Adrenal gland (tissue), 12 donors: Measurements from ENCODE around the gene PLA2G4E. TPM values are rescaled to one million over a fixed set of nuclear protein-coding genes. Genes with fewer than 3 reads are reported as not detected.
A peak's percentile ranks its signal among the peaks of the same experiment; 100 is the strongest.

ENCODE experiments used
- DNase-seq, 7 donors: peaks; one replicate each; pipeline ENCODE4 v3.0.0-alpha.2; 2019 to 2020
- H3K27ac ChIP-seq, 5 donors: fragments of 200-600 bp; sonication (generic) in 4 of 5; 1 replicate in 3 of 5; 2 replicates in 2 of 5; pipeline versions ENCODE4 v1.5.1 to v1.8.0; 2016 to 2020; ENCODE audit warnings: mild to moderate bottlenecking in 1 of 5
- H3K27me3 ChIP-seq: fragments of 200-600 bp; 2 replicates; pipeline ENCODE4 v1.8.0; 2021
- H3K36me3 ChIP-seq, 2 donors: fragments of 200-600 bp; replicated peaks in 1 of 2; 1 replicate in 1 of 2; 2 replicates in 1 of 2; pipeline versions ENCODE4 v1.5.1 to v1.8.0; 2018 to 2022
- H3K4me1 ChIP-seq, 2 donors: fragments of 200-600 bp; replicated peaks in 1 of 2; 1 replicate in 1 of 2; 2 replicates in 1 of 2; pipeline versions ENCODE4 v1.5.1 to v1.8.0; 2018 to 2021
- H3K4me3 ChIP-seq, 4 donors: fragments of 200-600 bp; sonication (generic) in 3 of 4; one replicate each; pipeline ENCODE4 v1.5.1; 2016 to 2018
- H3K9me3 ChIP-seq, 3 donors: fragments of 200-600 bp; sonication (generic) in 1 of 3; replicated peaks in 1 of 3; 1 replicate in 2 of 3; 2 replicates in 1 of 3; pipeline versions ENCODE4 v1.5.1 to v1.8.0; 2016 to 2021
- POLR2A ChIP-seq, 2 donors: fragments of 450-650 bp; IDR thresholded peaks; one replicate each; pipeline ENCODE4 v1.6.1; 2017; ENCODE audit warnings: antibody characterized with exemption in 2 of 2, mild to moderate bottlenecking in 2 of 2, moderate library complexity in 1 of 2
- WGBS, 4 donors: extraction: QIAGEN DNeasy Blood & Tissue Kit in 2 of 4; methylation state at CpG; one replicate each; pipeline versions ENCODE4 v1.1.5 to v1.1.7; 2013 to 2017; 5-methylcytosine and 5-hydroxymethylcytosine counted together
- intact Hi-C, 2 donors: fragments of 100-400 bp; cut with DNase I; formaldehyde crosslinking; loops; one replicate each; pipeline versions ENCODE4 v1.14.1 to v1.15.0; 2022 to 2023
- polyA plus RNA-seq, 3 donors: library from polyadenylated mRNA; stranded (reverse); fragments of 200-250 nt in 2 of 3; fragments of 350-450 nt in 1 of 3; fragmentation: Illumina TruSeq in 1 of 3; extraction: RNeasy Lipid Tissue Mini Kit (QIAGEN cat#74804) in 1 of 3; gene quantifications; one replicate each; pipeline ENCODE4 v1.2.3, GENCODE V29; 2013 to 2014
- total RNA-seq, 9 donors: library from RNA; depleted of rRNA in 4 of 9; stranded (reverse); fragments of >200 nt in 4 of 9; fragments of 120-200 nt in 1 of 9; fragmentation: NEBNext Ultra II Directional in 1 of 9; extraction: Animal tissue kit (Norgen Biotek cat#: 25700) in 1 of 9; gene quantifications; one replicate each; pipeline versions ENCODE4 v1.1.0 to v1.2.4, GENCODE V29; 2013 to 2023
- TF ChIP-seq, protein P1 (sequence below), 6 experiments: fragments of 450-650 bp in 4 of 6; fragments of 200-600 bp in 2 of 6; sonication (generic) in 1 of 6; IDR thresholded peaks; 1 replicate in 5 of 6; 2 replicates in 1 of 6; pipeline versions ENCODE4 v1.5.1 to v1.8.0; 2016 to 2021; ENCODE audit warnings: antibody characterized with exemption in 6 of 6, mild to moderate bottlenecking in 2 of 6, moderate library complexity in 1 of 6
- donor health status: healthy with polysubstance abuse.
- donor health status: Bipolar disorder and iron deficiency.
- donor health status: DM: yes; HTN: yes; CAD: no.
- donor health status: DM: no; HTN: no; CAD: no.
- donor health status: DM: no; HTN: no; CAD: no.
- donor health status: DM: yes; HTN: yes; CAD: no.

The PLA2G4E gene
- total and polyA plus RNA-seq, 12 donors, result 0.03 to 1.1 (median 0.23) TPM; not detected in 8

GRCh38 chr15:41977757-41978383 lies 43.0 kb downstream of the PLA2G4E start:
- Histone ChIP-seq H3K27me3 (no peaks in the 10 kb centered on the region), H3K27ac (no peak overlapping the region), H3K36me3 (no peaks in the 10 kb centered on the region), H3K9me3 (no peaks in the 10 kb centered on the region), H3K4me1 (peaks cover 0 to 4% of the 10 kb centered on the region in 2 donors), H3K4me3 (no peak overlapping the region)
- intact Hi-C loops, result loop anchor here in 1 of 2 donors (10.0 kb wide), 1 partner anchor 53 kb away; no protein-coding TSS in a partner anchor
- DNase-seq, result peak in 1 of 7 donors; percentile 31
- 76 to 82% (median 79%) methylated on average over 6 of the region's 6 CpGs for WGBS, 4 donors
- TF ChIP-seq, protein P1, sequence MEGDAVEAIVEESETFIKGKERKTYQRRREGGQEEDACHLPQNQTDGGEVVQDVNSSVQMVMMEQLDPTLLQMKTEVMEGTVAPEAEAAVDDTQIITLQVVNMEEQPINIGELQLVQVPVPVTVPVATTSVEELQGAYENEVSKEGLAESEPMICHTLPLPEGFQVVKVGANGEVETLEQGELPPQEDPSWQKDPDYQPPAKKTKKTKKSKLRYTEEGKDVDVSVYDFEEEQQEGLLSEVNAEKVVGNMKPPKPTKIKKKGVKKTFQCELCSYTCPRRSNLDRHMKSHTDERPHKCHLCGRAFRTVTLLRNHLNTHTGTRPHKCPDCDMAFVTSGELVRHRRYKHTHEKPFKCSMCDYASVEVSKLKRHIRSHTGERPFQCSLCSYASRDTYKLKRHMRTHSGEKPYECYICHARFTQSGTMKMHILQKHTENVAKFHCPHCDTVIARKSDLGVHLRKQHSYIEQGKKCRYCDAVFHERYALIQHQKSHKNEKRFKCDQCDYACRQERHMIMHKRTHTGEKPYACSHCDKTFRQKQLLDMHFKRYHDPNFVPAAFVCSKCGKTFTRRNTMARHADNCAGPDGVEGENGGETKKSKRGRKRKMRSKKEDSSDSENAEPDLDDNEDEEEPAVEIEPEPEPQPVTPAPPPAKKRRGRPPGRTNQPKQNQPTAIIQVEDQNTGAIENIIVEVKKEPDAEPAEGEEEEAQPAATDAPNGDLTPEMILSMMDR (IDR thresholded peaks at IDR 0.05), result no peak
- TF ChIP-seq POLR2A (IDR thresholded peaks at IDR 0.05), result no peak

GRCh38 chr15:41975669-41976068 lies 45.2 kb downstream of the PLA2G4E start:
- DNase-seq, result peak in 2 of 7 donors; percentile 3 to 18
- TF ChIP-seq POLR2A (IDR thresholded peaks at IDR 0.05), result no peak
- TF ChIP-seq, protein P1 (IDR thresholded peaks at IDR 0.05), result no peak
- H3K36me3 ChIP-seq, result no peaks in the 10 kb centered on the region
- no peak overlapping the region for H3K27ac ChIP-seq
- no peaks in the 10 kb centered on the region for H3K9me3 ChIP-seq
- no peak overlapping the region for H3K4me3 ChIP-seq
- H3K4me1 ChIP-seq, result peaks cover 0 to 5% of the 10 kb centered on the region in 2 donors
- no peaks in the 10 kb centered on the region for H3K27me3 ChIP-seq
- WGBS, 4 donors, result 50 to 55% (median 52%) methylated on average over 2 of the region's 2 CpGs
- intact Hi-C loops, result loop anchor here in 1 of 2 donors (10.0 kb wide), 1 partner anchor 51 kb away; no protein-coding TSS in a partner anchor

GRCh38 chr15:41974041-41974440 lies 46.8 kb downstream of the PLA2G4E start:
- Histone ChIP-seq H3K4me1 (peaks cover 0 to 12% of the 10 kb centered on the region in 2 donors), H3K27me3 (no peaks in the 10 kb centered on the region), H3K4me3 (no peak overlapping the region), H3K9me3 (no peaks in the 10 kb centered on the region), H3K36me3 (no peaks in the 10 kb centered on the region), H3K27ac (no peak overlapping the region)
- DNase-seq, result no peak
- intact Hi-C loops, result loop anchor here in 1 of 2 donors (10.0 kb wide), 1 partner anchor 49 kb away; no protein-coding TSS in a partner anchor
- TF ChIP-seq, protein P1 (IDR thresholded peaks at IDR 0.05), result no peak
- TF ChIP-seq POLR2A (IDR thresholded peaks at IDR 0.05), result no peak
- WGBS, 4 donors, result 87 to 97% (median 89%) methylated on average over 1 of the region's 1 CpG

DNA sequence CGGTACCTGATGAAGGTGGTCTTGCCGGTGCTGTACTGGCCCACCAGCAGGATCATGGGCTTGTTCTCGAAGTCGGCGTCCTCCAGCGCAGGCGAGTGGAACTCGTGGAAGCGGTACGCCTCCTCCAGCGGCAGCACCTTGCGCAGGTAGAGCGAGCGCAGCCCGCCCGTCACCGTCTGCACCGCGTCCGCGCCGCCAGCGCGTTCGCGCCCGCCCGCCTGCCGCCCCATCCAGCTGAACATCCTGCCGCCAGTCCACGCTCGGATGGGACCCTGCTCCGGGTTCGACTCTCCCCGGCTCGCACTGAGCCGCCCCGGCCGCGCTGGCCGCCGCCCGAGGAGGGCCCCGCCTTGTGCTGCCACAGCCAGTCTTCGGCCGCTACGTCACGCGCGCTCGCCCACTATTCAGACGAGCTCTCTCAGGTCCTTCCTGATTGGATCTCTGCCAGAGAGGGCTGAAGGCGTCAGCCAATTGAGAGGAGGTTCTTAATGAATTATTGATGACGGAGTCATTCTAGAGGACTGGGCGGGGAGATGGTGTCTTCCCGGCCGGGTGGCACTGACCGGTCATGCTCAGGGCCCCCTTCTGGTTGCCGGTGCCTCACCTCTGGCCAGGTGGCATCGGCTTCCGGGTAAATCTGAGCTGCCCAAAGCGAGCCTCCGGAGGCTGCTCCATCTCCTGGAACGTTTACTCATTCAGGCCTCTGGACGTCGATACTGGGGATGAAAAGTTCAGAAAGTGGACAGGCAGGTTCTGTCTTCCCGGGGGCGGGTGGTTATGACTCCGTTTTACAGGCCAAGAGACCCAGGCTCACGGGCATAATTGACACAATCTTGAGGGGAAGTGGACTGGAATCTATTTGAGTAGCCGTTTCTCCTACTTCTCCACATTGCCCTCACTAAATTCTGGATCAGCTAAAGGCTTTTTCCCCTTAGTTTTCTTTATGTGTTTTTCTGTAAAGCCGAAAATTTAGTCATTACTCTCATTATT lies 48.3 kb downstream of the PLA2G4E start, which contains the start of gene EHD4:
EHD4 (minus strand) TSS at position 305 of the 990 bp plus-strand sequence; CDS start at position 242, 63 bp downstream.
- WGBS, 4 donors, result 1 to 12% (median 4%) methylated on average over 8 to 72 of the region's 72 CpGs
- Histone ChIP-seq H3K4me1 (peaks cover 0 to 13% of the 10 kb centered on the region in 2 donors), H3K27me3 (no peaks in the 10 kb centered on the region), H3K36me3 (no peaks in the 10 kb centered on the region), H3K9me3 (no peaks in the 10 kb centered on the region), H3K4me3 (peak within 1 kb of the TSS; percentile 29 to 86 (median 59)), H3K27ac (peak within 1 kb of the TSS in 4 of 5 donors; percentile 75 to 87 (median 79))
- peak; percentile 97 to 100 (median 99) for DNase-seq
- intact Hi-C loops, result loop anchor here in 1 of 2 donors (10.0 kb wide), 1 partner anchor 48 kb away; no protein-coding TSS in a partner anchor
- peak; percentile 11 to 70 for TF ChIP-seq POLR2A (IDR thresholded peaks at IDR 0.05)
- TF ChIP-seq, protein P1 (IDR thresholded peaks at IDR 0.05), result peak in 5 of 6 experiments; percentile 18 to 43 (median 34)
